EL (cell line): ENCODE results near the gene TLR3.
"Not testable (repeated sequence)": the region's sequence is repeated elsewhere in the genome, so short reads cannot be mapped to it uniquely, and the experiment has no call there.

Experiments
- DNase-seq: peaks from one replicate; pipeline ENCODE4 v3.0.0-alpha.2; 2016

The TLR3 gene

GRCh38 chr4:186050135-186050534 is 18.8 kb upstream of the TLR3 start:
- not testable (repeated sequence) for DNase-seq

DNA sequence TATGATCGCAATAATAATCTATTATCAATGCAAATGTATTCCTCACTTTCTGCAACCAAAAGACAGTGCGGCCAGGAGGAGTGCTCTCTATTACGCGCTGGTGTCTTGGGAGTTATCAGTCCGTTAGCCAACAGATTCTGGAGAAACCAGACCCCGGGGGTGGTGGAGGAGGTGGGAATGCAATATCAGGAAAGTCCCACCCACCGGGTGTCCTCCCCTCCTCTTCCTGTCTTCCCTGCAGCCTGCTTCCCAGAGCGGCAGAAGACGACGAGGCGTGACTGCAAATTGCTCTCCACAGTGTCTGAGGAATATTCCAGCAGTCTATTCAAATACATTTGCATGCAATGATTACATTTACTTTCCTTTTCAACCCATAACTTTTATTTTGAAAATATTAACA is 17.9 kb upstream of the TLR3 start:
- DNase-seq, result no peak

DNA sequence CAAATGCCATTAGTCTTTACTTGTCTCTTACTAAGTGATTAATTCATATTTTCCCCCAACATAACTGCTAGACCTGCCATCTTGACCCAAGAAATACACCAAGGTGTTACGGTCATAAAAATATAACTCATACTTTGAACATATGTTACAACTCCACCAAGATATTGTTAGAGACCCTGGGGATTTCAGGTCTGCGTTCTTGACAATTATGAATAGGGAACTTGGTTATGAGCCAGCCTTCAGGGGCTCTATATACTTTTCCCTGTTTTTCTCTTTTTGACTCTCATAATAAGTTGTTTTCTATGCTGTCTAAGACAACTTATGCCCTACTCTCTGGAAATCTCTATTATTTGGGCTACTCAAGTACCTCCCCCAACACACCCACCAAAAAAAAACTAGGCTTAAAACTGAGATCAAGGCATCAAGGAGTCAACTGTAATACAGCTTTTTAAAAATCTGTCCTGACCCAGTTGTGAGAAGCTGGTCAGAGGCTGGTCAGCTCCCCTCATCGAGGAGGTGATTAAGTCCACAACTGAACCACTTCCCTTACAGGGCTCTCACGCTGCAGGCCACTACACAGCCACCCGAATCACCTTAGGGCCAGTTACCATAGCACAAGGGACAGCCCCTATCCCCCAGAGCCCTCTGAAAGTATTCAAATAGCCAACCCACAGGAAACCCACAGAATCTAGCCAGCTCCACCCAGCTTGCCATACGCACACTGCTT is 10.5 kb upstream of the TLR3 start:
- no peak for DNase-seq

DNA sequence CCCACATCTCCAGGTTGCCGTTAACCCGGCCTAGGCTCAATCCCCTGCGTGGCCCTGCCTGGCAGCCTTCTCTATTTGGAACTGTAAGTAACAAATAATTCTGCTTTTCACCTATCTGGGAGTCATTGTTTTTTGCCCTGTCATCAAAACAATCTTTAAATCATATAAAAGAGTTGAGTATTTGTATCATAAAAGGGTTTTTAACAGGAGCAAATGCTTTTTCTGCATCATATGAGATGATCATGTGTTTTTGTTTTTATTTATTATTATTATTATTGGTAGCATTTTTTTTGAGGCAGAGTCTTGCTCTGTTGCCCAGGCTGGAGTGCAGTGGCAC is 10.0 kb upstream of the TLR3 start:
- DNase-seq, result no peak

DNA sequence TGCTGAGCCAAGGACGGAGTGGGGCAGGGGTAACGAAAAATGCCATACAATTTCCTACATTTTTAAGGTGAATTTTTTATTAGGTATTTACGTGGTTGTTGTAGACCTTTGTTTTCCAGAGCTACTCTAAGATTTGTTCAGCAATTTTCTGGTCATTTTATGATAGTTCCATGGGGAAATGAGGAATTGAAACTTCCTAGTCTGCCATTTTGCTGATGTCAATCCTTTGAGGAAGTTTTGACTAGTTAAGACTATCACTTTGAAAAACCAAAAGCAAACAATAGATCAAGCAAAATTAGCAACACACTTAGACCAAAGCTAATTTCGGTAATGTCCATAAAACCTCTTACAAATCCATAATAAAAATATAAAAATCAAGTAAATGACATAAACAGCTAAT is 7.0 kb upstream of the TLR3 start:
- no peak for DNase-seq

- DNase-seq, result peak; percentile 57
Measured at GRCh38 chr4:186067757-186068385, 1.1 kb upstream of the TLR3 start.

- DNase-seq, result no peak
Measured at GRCh38 chr4:186069729-186070128, 773 bp downstream of the TLR3 start.

DNA sequence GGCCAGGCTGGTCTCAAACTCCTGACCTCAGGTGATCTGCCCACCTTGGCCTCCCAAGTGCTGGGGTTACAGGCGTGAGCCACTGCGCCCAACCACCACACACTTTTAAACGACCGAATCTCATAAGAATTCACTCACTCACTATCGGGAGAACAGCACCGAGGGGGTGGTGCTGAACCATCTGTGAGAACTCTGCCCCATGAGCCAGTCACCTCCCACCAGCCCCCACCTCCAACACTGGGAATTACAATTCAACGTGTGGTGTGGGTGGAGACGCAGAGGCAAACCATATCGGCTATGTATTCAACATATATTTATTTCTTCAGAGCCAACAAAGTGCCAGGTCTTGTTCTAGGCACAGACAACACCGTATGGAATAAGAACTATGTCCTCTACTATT is 3.6 kb downstream of the TLR3 start:
- no peak for DNase-seq

- DNase-seq, result no peak
Measured at GRCh38 chr4:186074189-186074588, 5.2 kb downstream of the TLR3 start.

DNA sequence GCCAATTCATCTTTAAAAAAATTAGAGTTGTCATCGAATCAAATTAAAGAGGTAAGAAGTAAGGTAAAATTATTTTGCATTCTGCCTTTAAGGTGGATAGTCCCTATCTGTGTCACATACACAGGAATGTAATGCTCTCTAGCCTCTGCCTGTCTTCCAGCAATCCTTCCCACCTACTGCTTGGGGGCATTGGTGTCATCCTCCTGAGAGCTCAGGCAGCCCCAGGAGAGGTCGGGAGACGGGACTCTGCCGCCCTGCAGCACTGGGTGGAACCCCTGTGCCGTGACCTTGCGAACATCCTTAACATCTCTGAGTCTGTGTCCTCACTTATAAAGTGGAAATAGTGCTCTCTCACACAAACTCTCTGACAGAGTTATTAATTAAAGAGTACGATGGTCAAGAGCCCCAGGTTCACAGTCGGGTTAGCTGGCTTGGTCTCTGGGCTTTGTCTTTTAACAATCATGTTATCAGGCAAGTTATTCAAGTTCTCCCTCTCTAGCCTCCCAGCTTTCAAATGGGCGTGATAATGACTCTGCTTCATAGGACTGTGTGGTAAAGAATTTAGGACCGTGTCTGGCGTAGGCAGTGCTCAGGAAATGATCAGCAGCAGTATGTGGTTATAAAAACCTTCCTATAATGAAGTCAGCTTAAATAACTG is 10.2 kb downstream of the TLR3 start:
- DNase-seq, result no peak

- no peak for DNase-seq
Measured at GRCh38 chr4:186079694-186080093, 10.7 kb downstream of the TLR3 start.

DNA sequence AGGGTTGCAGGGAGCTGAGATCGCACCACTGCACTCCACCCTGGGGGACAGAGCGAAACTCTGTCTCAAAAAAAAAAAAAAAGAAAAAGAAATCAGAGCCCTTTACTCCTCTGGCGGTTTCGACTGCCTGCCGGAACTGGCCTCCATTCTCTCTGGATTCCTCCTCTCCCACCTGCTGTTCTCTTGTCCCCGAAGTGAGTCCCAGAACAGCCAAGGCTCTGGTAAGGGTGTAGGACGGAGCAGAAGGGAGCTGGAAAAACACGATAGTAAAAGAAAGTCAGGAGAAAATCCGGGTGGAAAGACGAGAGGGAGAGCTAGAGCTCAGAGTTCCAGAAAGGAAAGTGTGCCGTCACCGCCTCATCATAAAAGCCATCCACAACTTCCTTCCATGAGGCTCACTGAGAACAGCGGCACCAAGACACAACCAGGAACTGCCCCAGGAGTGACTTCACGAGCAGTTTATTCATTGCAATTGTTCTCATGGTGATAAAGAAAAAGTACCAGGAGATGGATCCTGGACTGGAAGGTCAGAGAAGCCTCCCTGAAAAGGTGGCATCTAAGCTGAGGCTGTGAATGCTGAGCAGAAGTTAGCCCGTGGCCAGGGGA is 12.3 kb downstream of the TLR3 start:
- DNase-seq, result no peak

GRCh38 chr4:186082221-186082620 is 13.3 kb downstream of the TLR3 start:
- no peak for DNase-seq

DNA sequence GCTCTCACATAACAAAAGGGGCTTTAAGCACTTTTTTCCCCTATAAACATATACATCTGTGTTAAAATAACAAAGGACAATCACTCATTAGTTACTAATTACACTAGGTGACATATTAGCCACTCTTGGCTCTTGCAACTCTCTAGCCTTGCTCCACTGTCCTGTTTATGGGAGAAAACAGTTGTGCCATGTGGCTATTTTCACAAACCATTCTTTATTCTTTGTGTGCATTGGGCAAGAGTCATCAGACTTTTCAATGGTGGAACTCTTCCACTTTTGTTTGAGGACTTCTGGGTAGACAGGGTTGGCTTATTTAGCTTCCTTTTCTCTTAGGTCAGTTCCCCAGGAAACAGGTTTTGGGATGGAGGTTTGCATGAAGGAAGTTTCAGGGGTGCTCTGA is 19.6 kb downstream of the TLR3 start:
- DNase-seq, result no peak

- no peak for DNase-seq
Measured at GRCh38 chr4:186092296-186092695, 23.3 kb downstream of the TLR3 start.

GRCh38 chr4:186095406-186095805 is 26.4 kb downstream of the TLR3 start:
- DNase-seq, result no peak

DNA sequence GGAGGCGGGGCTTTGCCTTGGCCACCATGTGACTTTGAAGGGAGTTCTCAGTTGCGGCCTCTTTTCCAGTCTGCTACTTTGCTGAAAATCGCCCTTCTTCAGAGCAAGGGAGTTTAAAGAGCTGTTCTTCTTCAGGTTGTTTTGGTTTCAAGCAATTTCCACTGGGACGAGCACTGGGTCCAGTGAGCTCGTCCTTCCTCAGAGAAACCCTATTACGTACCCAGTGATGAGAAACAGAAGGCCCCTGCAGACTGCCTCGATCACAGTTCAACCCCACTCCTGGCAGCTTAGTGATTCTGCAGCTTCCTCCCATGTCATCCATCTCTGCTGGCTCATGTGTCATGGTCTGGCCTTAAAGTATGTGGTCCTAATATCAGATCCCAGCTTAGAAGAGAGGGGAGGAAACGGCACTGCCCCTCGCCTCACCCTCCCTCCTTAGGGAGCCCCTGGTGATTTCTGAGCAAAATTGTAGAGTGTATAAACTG is 27.8 kb downstream of the TLR3 start:
- DNase-seq, result no peak

DNA sequence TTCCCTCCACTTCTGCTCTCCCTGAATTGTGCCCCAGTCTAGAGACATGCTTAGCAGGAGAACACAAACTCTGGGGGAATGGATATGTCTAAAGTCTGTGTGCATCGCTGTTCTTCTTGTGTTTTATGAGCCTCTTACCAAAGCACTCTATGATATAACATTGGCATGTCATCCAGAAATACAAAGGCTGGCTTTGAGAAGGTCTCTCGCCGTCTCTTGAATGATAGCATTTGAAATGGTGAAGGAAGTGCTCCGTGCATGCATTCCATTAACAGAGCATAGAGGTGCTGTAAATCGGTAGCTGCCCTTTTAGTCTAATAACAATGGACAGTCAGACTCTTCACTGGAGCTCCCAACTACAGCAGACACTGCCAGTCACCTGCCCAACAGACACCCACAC is 28.4 kb downstream of the TLR3 start:
- no peak for DNase-seq

GRCh38 chr4:186102931-186103330 is 34.0 kb downstream of the TLR3 start:
- no peak for DNase-seq

DNA sequence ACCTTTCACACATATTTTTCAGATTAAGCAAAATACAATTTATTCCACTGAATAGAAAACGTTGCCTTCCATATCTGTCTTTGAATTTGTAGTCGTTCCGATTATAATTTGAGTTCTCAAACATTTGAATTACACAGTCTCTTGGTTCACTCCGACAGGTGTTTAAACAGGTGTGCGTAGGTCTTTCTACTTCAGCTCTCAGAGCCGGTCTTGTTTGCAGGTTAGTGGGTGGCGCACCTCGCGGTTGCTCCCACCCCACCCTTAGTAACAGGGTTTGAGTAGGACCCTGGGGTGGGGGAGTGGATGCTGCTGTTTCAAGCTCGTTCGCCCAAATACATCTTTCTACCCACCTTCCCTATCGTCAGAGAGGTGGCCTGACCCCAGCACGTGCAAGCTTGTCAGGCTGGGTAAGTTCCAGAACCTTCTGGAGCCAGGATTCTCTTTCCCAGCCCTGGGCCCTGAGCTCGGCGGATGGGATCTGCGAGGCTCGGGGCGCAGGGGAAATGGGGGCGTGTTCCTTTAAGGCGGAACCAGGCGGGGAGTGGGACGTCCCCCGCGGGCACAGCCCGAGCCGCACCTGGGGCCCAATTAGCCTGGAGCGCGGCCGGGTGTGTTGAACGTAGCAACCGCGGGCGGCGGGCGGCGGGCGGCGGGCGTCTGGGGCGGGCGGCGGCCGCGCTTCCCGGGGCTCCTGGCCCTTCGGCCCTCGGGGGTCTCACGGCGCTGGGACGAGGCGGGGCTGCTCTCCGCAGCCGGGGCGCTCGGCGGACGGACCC is 35.3 kb downstream of the TLR3 start, which contains the start of gene FAM149A:
Gene FAM149A (plus strand): TSS at position 591 of the 776 bp plus-strand sequence.
- no peak for DNase-seq

GRCh38 chr4:186104890-186105646 is 36.1 kb downstream of the TLR3 start:
- peak; percentile 2 for DNase-seq

GRCh38 chr4:186105647-186106321 is 36.8 kb downstream of the TLR3 start:
- no peak for DNase-seq
